Measurements from ENCODE around the gene NCOA3. TPM values are rescaled to one million over a fixed set of nuclear protein-coding genes. Genes with fewer than 3 reads are reported as not detected.
A peak's percentile ranks its signal among the peaks of the same experiment; 100 is the strongest.
"Not testable (repeated sequence)": the region's sequence is repeated elsewhere in the genome, so short reads cannot be mapped to it uniquely, and the experiment has no call there.

The NCOA3 gene
- total RNA-seq, 1 donor from 2014 or later, result 35.1 TPM

DNA sequence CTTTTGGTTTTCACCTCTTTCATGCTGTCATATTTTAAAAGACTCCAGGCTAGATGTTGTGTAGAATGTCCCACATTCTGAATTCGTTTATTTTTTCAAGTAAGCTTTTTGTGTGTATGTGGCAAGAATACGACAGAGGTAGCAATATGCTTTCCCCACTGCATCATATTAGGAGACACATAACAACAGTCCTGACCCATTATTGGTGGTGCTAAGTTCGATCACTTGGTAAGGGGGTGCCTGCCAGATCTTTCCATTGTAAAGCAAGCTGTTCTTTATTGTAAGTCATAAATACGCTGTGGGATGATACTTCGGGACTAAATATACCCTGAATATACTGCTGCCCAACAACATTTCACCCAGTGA, 588 bp upstream of the NCOA3 start:
- no peak for DNase-seq

GRCh38 chr20:47502271-47503239, 868 bp downstream of the NCOA3 start:
- peak; percentile 36 for DNase-seq

DNA sequence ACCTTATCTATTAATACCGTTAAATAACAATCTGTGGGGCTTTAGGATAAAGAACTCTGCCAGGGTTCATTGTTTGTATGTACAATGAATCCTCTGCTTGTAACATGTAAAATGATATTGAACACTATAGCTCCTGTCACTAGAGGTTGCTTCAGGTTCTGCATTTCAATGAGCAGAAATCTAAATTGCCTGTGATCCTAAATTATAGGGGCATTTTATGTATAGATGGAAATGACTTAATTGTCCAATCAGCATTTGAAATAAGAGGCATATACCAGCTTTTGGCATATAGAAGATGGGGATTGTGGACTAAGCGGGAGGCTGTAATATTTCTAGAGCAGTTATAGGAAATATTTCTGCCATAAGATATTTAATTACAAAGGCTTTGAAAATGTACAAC, 2.0 kb downstream of the NCOA3 start:
- DNase-seq, result no peak

DNA sequence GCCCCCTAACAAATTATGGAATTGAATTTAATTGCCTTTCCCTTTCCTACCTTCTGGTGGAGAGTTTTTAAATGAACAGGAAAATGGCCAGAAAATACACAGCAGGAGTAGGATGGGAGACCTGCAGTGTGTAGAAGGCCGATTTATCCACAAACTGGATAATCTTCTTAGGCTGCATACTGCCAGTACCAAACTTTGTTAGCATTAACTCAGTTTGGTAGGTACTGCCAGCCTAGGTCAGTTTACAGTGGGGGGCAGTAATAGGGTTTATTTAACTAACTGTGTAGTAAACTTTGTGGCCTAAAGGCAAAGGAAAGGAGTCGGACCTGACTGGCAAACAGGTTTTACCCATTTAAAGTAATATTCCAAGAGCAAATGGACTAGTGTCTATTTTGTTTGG, 4.6 kb downstream of the NCOA3 start:
- no peak for DNase-seq

- no peak for DNase-seq
Measured at GRCh38 chr20:47506850-47507249, 5.2 kb downstream of the NCOA3 start.

DNA sequence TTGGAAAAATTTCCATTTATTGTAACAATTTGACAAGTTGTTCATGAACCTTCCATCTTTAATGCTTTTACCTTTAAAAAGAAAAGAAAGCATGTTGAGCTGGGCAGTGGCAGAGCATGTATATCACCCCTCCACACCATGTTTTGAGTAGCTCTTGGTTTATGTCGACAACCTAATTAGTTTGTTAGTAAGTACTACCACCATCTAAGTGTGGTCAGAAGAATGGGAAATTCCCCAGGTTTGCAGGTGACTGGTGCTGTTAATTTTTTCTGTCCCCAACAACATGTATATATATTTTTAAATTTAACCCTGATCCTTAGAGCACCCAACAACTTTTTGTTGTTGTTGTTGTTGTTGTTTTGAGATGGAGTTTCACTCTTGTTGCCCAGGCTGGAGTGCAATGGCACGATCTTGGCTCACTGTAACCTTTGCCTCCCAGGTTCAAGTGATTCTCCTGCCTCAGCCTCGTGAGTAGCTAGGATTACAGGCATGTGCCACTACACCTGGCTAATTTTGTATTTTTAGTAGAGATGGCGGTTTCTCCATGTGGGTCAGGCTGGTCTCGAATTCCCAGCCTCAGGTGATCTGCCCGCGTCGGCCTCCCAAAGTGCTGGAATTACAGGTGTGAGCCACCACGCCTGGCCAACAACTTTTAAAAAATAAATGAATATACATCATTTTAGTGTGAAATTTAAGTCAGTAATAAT, 5.7 kb downstream of the NCOA3 start:
- DNase-seq, result not testable (repeated sequence)

GRCh38 chr20:47508278-47508677, 6.6 kb downstream of the NCOA3 start:
- DNase-seq, result peak; percentile 49

DNA sequence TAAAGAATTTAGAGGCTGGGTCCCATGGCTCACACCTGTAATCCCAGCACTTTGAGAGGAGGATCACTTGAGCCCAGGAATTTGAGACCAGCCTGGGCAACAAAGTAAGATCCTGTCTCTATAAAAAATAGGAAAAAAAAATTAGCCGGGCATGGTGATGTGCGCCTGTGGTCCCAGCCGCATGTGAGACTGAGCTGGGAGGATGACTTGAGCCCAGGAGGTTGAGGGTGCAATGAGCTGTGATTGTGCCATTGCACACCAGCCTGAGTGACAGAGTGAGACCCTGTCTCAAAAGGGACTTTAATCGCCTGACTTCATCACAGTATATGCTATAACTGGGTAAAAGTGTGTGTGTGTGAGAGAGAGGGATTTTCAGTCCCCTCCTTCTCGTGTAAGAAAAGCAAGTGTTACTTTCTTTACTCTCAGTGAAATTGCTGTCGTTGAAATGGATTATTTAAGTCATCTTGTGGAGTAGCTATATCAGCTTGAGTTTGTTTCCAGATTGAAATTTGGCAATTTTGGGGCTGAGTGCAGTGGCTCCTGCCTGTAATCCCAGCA, 7.5 kb downstream of the NCOA3 start:
- DNase-seq, result no peak

- DNase-seq, result no peak
Measured at GRCh38 chr20:47509685-47510084, 8.0 kb downstream of the NCOA3 start.

DNA sequence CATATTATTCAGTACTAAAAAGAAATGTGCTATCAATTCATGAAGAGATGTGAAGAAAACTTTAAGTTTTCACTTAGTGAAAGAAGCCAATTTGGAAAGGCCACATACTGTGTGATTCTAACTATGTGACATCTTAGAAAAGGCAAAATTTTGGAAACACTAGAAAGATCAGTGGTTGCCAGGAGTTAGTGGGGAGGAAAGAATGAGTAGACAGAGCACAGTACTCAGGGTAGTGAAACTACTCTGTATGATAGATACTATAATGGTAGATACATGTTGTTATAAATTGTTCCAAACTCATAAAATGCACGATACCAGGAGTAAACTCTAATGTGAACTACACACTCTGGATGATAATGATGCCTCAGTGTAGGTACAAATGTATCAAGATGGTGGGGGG, 14.2 kb downstream of the NCOA3 start:
- no peak for DNase-seq

GRCh38 chr20:47521059-47521808, 19.5 kb downstream of the NCOA3 start:
- no peak for DNase-seq

GRCh38 chr20:47524015-47524784, 22.5 kb downstream of the NCOA3 start:
- DNase-seq, result peak; percentile 47

GRCh38 chr20:47527004-47527800, 25.5 kb downstream of the NCOA3 start:
- no peak for DNase-seq

- no peak for DNase-seq
Measured at GRCh38 chr20:47529840-47530239, 28.2 kb downstream of the NCOA3 start.

DNA sequence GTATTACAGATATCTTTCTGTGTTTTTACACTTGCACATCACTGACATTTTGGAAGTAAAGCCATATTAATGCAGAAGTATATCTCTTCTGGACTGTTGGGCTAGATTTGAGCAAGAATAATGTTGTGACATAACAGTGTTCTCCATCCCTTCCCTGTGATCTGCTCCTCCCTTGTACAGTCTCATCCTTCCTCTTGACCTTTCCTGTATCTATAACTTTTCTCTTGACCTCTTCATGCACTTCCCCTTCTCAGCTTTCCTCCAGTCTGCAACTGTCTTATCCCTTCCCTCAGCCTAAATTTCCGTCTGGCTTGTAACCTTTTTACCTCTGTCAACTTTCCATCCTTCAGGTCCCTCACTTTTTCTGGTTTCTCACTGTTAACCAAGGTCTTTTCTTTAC, 29.8 kb downstream of the NCOA3 start:
- no peak for DNase-seq

GRCh38 chr20:47532002-47532401, 30.3 kb downstream of the NCOA3 start:
- DNase-seq, result no peak

DNA sequence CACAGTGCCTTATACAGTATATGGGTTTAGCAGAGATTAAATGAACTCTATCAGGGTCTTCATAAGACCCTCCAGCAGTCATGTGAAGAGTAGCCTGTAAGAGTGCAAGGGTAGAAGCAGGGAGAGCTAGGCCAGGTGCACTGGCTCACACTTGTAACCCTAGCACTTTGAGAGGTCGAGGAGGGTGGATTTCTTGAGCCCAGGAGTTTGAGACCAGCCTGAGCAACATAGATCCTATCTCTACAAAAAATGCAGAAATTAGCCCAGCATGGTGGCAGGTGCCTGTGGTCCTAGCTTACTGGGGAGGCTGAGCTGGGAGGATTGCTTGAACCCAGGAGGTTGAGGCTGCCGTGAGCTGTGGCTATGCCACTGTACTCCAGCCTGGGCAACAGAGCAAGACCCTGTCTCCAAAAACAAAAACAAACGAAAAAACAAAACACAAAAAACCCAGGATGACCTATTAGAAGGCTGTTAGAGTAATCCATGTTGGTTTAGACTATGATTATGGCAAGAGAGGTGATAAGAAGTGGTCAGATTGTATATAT, 31.9 kb downstream of the NCOA3 start:
- DNase-seq, result no peak

DNA sequence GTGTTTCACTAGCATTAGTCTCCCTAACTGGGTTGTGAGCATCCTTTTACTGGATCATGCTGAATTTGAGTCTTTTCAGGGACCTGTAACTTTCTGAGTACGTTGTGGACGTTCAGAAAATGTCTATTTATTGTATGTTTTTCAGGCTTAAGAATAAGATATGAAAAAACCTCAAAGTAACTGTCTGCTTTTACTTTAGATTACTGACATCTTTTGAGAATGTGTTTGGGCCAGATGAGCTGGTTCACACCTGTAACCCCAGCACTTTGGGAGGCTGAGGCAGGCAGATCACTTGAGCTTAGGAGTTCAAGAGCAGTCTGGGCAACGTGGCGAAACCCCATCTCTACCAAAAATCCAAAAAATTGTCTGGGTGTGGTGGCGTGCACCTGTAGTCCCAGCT, 32.7 kb downstream of the NCOA3 start:
- DNase-seq, result no peak

GRCh38 chr20:47535088-47535487, 33.4 kb downstream of the NCOA3 start:
- DNase-seq, result no peak

GRCh38 chr20:47535994-47536393, 34.3 kb downstream of the NCOA3 start:
- no peak for DNase-seq
